ENCODE measurements around the gene GBF1. TPM values are rescaled to one million over a fixed set of nuclear protein-coding genes. Genes with fewer than 3 reads are reported as not detected.

The GBF1 gene
- polyA plus RNA-seq, 1 donor from 2014 or later = 14.9 TPM

DNA sequence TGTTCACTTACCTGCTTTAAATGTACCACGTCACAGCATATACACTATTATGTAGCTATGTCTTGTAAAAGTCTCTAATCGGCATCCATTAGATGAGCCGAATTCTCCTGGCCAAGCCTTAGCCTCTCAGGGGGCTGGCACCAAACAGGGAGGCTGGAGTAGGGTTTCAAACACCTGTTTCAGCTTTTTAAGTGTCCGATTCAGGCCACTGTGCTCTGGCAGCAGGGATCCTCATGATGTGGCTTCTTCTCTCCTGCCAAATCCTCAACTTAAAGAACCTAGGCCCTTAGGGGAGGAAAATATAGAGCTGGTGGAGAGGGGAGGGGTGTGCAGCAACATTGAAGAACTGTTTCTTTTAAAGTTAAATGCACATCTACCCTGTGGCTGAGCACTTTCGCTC lies 81.7 kb downstream of the GBF1 start:
- H3K79me2 ChIP-seq (replicated peaks; ENCODE audit: insufficient read depth, low read length) = no peaks in the 10 kb centered on the region
- TF ChIP-seq TAF1 (IDR thresholded peaks at IDR 0.05; ENCODE audit: low read depth) (no peak), RAD21 (conservative IDR thresholded peaks at IDR 0.05) (no peak), REST (IDR thresholded peaks at IDR 0.05; ENCODE audit: borderline replicate concordance) (no peak), MXI1 (conservative IDR thresholded peaks at IDR 0.05; ENCODE audit: poor library complexity, severe bottlenecking) (no peak), CTCF (IDR thresholded peaks at IDR 0.05; ENCODE audit: poor library complexity, severe bottlenecking) (no peak), POLR2AphosphoS5 (IDR thresholded peaks at IDR 0.05) (no peak), EP300 (conservative IDR thresholded peaks at IDR 0.05; ENCODE audit: poor library complexity, severe bottlenecking) (no peak), EZH2 (IDR thresholded peaks at IDR 0.05; ENCODE audit: borderline replicate concordance, insufficient read depth, low read length, poor library complexity, severe bottlenecking) (no peak), SMC3 (conservative IDR thresholded peaks at IDR 0.05; ENCODE audit: poor library complexity) (no peak)
- H3K36me3 ChIP-seq (ENCODE audit: insufficient read depth, low read length) = no peaks in the 10 kb centered on the region
- H3K9me3 ChIP-seq (ENCODE audit: low read length) = no peaks in the 10 kb centered on the region
- no peaks in the 10 kb centered on the region for H3K27me3 ChIP-seq (ENCODE audit: insufficient read depth, low read depth, low read length)
- H4K20me1 ChIP-seq (ENCODE audit: insufficient read depth) = no peaks in the 10 kb centered on the region
- H3K4me2 ChIP-seq (ENCODE audit: low read length) = no peak overlapping the region
- H3F3A ChIP-seq (ENCODE audit: insufficient read depth, low read length, poor library complexity, severe bottlenecking) = no peaks in the 10 kb centered on the region
- H3K4me3 ChIP-seq (ENCODE audit: low read length) = no peak overlapping the region
- H3K9ac ChIP-seq (ENCODE audit: low read length) = no peak overlapping the region
- H3K9me2 ChIP-seq (ENCODE audit: insufficient read depth, low read length) = no peaks in the 10 kb centered on the region
- H2AFZ ChIP-seq (ENCODE audit: low read depth, low read length) = no peak overlapping the region
- no peak overlapping the region for H3K27ac ChIP-seq (ENCODE audit: low read length)

DNA sequence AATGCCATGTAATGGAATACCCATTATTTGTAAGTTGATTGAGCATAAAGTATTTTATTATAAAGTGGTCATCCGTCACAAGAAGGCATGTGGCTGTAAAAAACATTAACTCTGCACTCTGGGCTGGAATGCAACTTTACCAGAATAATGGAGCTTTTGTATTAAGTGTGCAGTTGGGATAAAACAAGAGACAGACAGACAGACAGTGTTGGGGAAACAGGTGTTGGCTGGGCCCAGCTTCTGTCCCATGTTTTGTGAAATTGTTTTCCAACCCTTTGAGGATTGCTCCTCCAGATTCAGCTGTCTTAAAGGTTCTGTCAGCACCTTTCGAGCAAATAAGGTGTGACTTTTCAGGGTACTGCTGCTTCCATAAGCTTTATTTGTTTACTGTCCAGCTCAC lies 82.3 kb downstream of the GBF1 start:
- H3K9ac ChIP-seq (ENCODE audit: low read length) = no peak overlapping the region
- H3K4me2 ChIP-seq (ENCODE audit: low read length) = no peak overlapping the region
- H3K4me3 ChIP-seq (ENCODE audit: low read length) = no peak overlapping the region
- no peaks in the 10 kb centered on the region for H3K36me3 ChIP-seq (ENCODE audit: insufficient read depth, low read length)
- H3K9me2 ChIP-seq (ENCODE audit: insufficient read depth, low read length) = no peaks in the 10 kb centered on the region
- H3F3A ChIP-seq (ENCODE audit: insufficient read depth, low read length, poor library complexity, severe bottlenecking) = no peaks in the 10 kb centered on the region
- H3K27ac ChIP-seq (ENCODE audit: low read length) = no peak overlapping the region
- H3K9me3 ChIP-seq (ENCODE audit: low read length) = no peaks in the 10 kb centered on the region
- no peak for TF ChIP-seq EP300 (conservative IDR thresholded peaks at IDR 0.05; ENCODE audit: poor library complexity, severe bottlenecking)
- no peak for TF ChIP-seq MXI1 (conservative IDR thresholded peaks at IDR 0.05; ENCODE audit: poor library complexity, severe bottlenecking)
- no peak for TF ChIP-seq POLR2AphosphoS5 (IDR thresholded peaks at IDR 0.05)
- no peak for TF ChIP-seq REST (IDR thresholded peaks at IDR 0.05; ENCODE audit: borderline replicate concordance)
- no peak for TF ChIP-seq CTCF (IDR thresholded peaks at IDR 0.05; ENCODE audit: poor library complexity, severe bottlenecking)
- TF ChIP-seq RAD21 (conservative IDR thresholded peaks at IDR 0.05) = no peak
- TF ChIP-seq EZH2 (IDR thresholded peaks at IDR 0.05; ENCODE audit: borderline replicate concordance, insufficient read depth, low read length, poor library complexity, severe bottlenecking) = no peak
- TF ChIP-seq SMC3 (conservative IDR thresholded peaks at IDR 0.05; ENCODE audit: poor library complexity) = no peak
- TF ChIP-seq TAF1 (IDR thresholded peaks at IDR 0.05; ENCODE audit: low read depth) = no peak
- no peaks in the 10 kb centered on the region for H3K27me3 ChIP-seq (ENCODE audit: insufficient read depth, low read depth, low read length)
- H4K20me1 ChIP-seq (ENCODE audit: insufficient read depth) = no peaks in the 10 kb centered on the region
- no peaks in the 10 kb centered on the region for H3K79me2 ChIP-seq (replicated peaks; ENCODE audit: insufficient read depth, low read length)
- no peak overlapping the region for H2AFZ ChIP-seq (ENCODE audit: low read depth, low read length)

Data from neural cell (in vitro differentiated cells).